Effector memory CD4-positive, alpha-beta T cell (primary cell): ENCODE results near the gene PARD3B.

Source experiments
- DNase-seq, 3 donors: peaks; one replicate each; pipeline ENCODE4 v3.0.0-alpha.2; 2020
- H3K27ac ChIP-seq: 2 replicates; pipeline ENCODE4 v1.7.0; 2013; ENCODE audit warnings: mild to moderate bottlenecking, low read length, moderate library complexity; ENCODE audit not compliant: insufficient read depth, poor library complexity, severe bottlenecking
- H3K27me3 ChIP-seq: replicated peaks from 2 replicates; pipeline ENCODE4 v1.7.0; 2013; ENCODE audit warnings: mild to moderate bottlenecking, low read length; ENCODE audit not compliant: insufficient read depth, control insufficient read depth, poor library complexity, severe bottlenecking
- H3K36me3 ChIP-seq: 2 replicates; pipeline ENCODE4 v1.7.0; 2013; ENCODE audit warnings: mild to moderate bottlenecking, low read length, moderate library complexity; ENCODE audit not compliant: control insufficient read depth, insufficient read depth
- H3K4me1 ChIP-seq: 2 replicates; pipeline ENCODE4 v1.7.0; 2013; ENCODE audit warnings: low read length, mild to moderate bottlenecking; ENCODE audit not compliant: control insufficient read depth, insufficient read depth, poor library complexity, severe bottlenecking
- H3K4me3 ChIP-seq: 2 replicates; pipeline ENCODE4 v1.7.0; 2013; ENCODE audit warnings: low read length, low read depth, mild to moderate bottlenecking; ENCODE audit not compliant: insufficient read depth, poor library complexity, severe bottlenecking
- H3K9me3 ChIP-seq: 2 replicates; pipeline ENCODE4 v1.7.0; 2013; ENCODE audit warnings: mild to moderate bottlenecking, low read length, moderate library complexity; ENCODE audit not compliant: control insufficient read depth

The PARD3B gene

DNA sequence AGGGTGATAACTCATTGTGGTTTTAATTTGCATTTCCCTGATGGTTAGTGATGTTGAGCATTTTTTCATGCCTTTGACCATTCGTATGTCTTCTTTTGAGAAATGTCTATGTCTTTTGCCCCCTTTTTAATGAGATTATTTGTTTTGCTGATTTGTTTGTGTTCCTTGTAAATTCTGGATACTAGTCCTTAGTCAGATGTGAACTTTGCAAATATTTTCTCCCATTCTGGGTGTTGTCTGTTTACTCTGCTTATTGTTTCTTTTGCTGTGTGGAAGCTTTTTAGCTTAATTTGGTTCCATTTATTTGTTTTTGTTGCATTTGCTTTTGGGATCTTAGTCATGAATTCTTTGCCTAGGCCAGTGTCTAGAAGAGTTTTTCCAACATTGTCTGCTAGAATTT lies 192.0 kb downstream of the PARD3B start:
- Histone ChIP-seq H3K27me3 (no peaks in the 10 kb centered on the region), H3K4me1 (no peaks in the 10 kb centered on the region), H3K36me3 (no peaks in the 10 kb centered on the region), H3K27ac (no peak overlapping the region), H3K9me3 (no peaks in the 10 kb centered on the region), H3K4me3 (no peak overlapping the region)
- DNase-seq, result no peak

DNA sequence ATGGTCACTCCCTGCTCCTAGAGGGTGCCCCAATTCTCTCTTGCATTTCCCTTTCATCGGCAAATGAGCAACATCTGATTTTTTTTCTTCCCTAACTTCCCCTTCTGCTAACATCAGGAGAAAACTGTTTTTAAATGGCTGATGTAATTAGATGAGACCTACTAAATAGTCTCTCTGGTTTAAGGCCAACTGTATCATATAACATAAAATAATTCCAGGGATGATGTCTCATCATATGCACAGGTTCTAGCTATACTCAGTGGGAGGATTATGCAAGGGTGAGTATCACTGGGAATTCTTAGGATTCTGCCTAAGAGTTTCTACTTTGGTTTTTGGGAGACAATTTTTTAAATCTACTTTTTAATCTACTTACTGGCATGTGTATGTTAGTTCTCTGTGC lies 193.4 kb downstream of the PARD3B start:
- H3K36me3 ChIP-seq, result no peaks in the 10 kb centered on the region
- no peak overlapping the region for H3K4me3 ChIP-seq
- DNase-seq, result no peak
- no peak overlapping the region for H3K27ac ChIP-seq
- no peaks in the 10 kb centered on the region for H3K9me3 ChIP-seq
- H3K4me1 ChIP-seq, result no peaks in the 10 kb centered on the region
- H3K27me3 ChIP-seq, result no peaks in the 10 kb centered on the region

DNA sequence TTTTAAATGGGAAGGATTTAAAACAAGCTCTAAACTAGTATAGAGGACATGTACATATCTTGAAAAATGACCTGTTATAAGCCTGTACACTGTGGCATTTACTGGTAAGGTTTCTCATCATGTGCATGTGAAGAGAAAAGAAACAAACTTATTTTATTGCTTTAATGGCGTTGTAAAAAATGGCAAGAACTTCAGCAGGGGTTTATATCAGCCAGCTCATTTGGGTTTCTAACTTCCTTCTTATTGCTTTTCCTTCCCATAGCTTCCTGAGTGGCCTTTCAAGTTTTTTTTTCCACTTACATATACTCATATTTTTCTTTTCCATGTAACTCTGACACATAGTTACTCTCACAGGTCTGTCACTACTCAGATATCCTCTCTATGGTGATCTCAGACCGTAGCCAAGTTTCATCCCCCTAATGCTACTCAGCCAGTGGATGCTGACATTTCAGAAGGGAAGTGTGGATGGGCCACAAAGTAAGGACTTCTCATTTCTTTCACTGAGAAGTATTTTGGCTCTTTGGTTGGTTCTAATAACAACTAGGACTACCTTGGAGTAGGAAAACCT lies 198.2 kb downstream of the PARD3B start:
- no peak overlapping the region for H3K4me3 ChIP-seq
- no peaks in the 10 kb centered on the region for H3K4me1 ChIP-seq
- no peaks in the 10 kb centered on the region for H3K27me3 ChIP-seq
- no peaks in the 10 kb centered on the region for H3K9me3 ChIP-seq
- no peak overlapping the region for H3K27ac ChIP-seq
- no peak for DNase-seq
- H3K36me3 ChIP-seq, result no peaks in the 10 kb centered on the region

- H3K4me3 ChIP-seq, result no peak overlapping the region
- H3K4me1 ChIP-seq, result no peaks in the 10 kb centered on the region
- H3K9me3 ChIP-seq, result no peaks in the 10 kb centered on the region
- no peaks in the 10 kb centered on the region for H3K27me3 ChIP-seq
- H3K36me3 ChIP-seq, result no peaks in the 10 kb centered on the region
- no peak for DNase-seq
- no peak overlapping the region for H3K27ac ChIP-seq
Observed at GRCh38 chr2:204744506-204744905, 199.2 kb downstream of the PARD3B start.

DNA sequence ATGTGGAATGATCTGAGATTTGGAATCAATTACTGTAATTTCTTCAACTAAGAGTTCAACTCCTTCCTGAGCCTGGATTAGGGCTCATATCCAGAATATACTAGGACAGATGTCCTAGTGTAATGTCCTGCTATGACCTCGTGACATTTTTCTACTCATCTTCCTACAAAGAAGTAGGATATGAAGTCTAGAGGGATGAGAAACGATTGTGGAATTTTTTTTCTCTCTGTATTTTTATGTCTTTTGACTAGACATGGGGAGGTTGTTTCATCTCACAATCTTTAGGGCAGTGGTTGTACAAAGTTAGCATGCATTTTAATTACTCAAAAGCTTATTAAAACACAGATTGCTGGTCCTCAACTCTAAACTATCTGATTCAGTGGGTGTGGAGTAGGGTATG lies 203.0 kb downstream of the PARD3B start:
- Histone ChIP-seq H3K4me1 (no peaks in the 10 kb centered on the region), H3K27me3 (no peaks in the 10 kb centered on the region), H3K36me3 (no peaks in the 10 kb centered on the region), H3K4me3 (no peak overlapping the region), H3K27ac (no peak overlapping the region), H3K9me3 (no peaks in the 10 kb centered on the region)
- no peak for DNase-seq

- Histone ChIP-seq H3K4me3 (no peak overlapping the region), H3K27me3 (no peaks in the 10 kb centered on the region), H3K27ac (no peak overlapping the region), H3K9me3 (no peaks in the 10 kb centered on the region), H3K4me1 (no peaks in the 10 kb centered on the region), H3K36me3 (no peaks in the 10 kb centered on the region)
- no peak for DNase-seq
Observed at GRCh38 chr2:204749319-204749718, 204.0 kb downstream of the PARD3B start.

DNA sequence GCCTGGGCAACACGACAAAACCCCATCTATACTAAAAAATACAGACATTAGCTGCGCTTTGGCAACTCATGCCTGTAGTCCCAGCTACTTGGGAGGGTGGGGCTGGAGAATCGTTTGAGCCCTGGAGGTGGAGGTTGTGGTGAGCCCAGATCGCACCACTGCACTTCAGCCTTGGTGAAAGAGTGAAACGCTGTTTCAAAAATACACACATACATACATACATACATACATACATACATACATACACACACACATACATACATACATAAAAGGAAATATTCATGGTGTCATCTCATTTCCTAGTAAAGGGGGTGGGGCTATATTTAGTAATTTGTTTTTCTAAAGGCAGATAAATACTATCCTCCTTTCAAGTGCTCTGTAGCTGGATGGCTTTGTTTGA lies 205.1 kb downstream of the PARD3B start:
- Histone ChIP-seq H3K4me3 (no peak overlapping the region), H3K9me3 (no peaks in the 10 kb centered on the region), H3K27me3 (no peaks in the 10 kb centered on the region), H3K36me3 (no peaks in the 10 kb centered on the region), H3K27ac (no peak overlapping the region), H3K4me1 (no peaks in the 10 kb centered on the region)
- no peak for DNase-seq

GRCh38 chr2:204751472-204751871 lies 206.2 kb downstream of the PARD3B start:
- Histone ChIP-seq H3K27ac (no peak overlapping the region), H3K4me1 (no peaks in the 10 kb centered on the region), H3K9me3 (no peaks in the 10 kb centered on the region), H3K36me3 (no peaks in the 10 kb centered on the region), H3K27me3 (no peaks in the 10 kb centered on the region), H3K4me3 (no peak overlapping the region)
- DNase-seq, result no peak

GRCh38 chr2:204753841-204754240 lies 208.6 kb downstream of the PARD3B start:
- Histone ChIP-seq H3K27ac (no peak overlapping the region), H3K9me3 (no peaks in the 10 kb centered on the region), H3K4me1 (no peaks in the 10 kb centered on the region), H3K27me3 (no peaks in the 10 kb centered on the region), H3K36me3 (no peaks in the 10 kb centered on the region), H3K4me3 (no peak overlapping the region)
- DNase-seq, result no peak

DNA sequence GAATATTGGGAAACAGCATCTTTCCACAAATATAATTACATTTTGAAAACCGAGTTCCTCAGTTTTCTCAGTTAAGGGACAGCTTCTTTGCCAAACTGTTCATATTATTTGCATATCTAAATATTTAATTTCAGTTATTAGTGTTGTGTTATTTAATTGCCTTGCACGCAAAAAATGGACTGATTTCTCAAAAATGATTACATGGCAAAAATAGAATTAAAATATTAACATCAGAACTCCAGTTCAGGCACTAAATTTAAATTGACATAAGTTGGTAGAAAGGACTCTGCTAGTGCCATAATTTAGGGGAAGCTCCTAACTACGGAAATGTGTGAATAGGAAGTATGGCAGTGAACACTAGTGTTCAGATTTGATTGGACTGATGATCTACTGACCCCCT lies 209.6 kb downstream of the PARD3B start:
- no peak overlapping the region for H3K27ac ChIP-seq
- H3K36me3 ChIP-seq, result no peaks in the 10 kb centered on the region
- H3K9me3 ChIP-seq, result no peaks in the 10 kb centered on the region
- H3K27me3 ChIP-seq, result no peaks in the 10 kb centered on the region
- no peak for DNase-seq
- no peak overlapping the region for H3K4me3 ChIP-seq
- no peaks in the 10 kb centered on the region for H3K4me1 ChIP-seq
